Ovary (tissue), 9 donors: ENCODE measurements around the gene WASF1. TPM values are rescaled to one million over a fixed set of nuclear protein-coding genes. Genes with fewer than 3 reads are reported as not detected.
A peak's percentile ranks its signal among the peaks of the same experiment; 100 is the strongest.

Source experiments
- DNase-seq, 5 donors: peaks; one replicate each; pipeline ENCODE4 v3.0.0-alpha.2; 2019 to 2020
- H3K27ac ChIP-seq, 2 donors: fragments of 200-600 bp; one replicate each; pipeline versions ENCODE4 v1.5.1 to v1.8.0; 2019 to 2022
- H3K27me3 ChIP-seq: fragments of 200-600 bp; one replicate; pipeline ENCODE4 v1.8.0; 2022
- H3K36me3 ChIP-seq: fragments of 200-600 bp; sonication (generic); one replicate; pipeline ENCODE4 v1.5.1; 2019
- H3K4me1 ChIP-seq: one replicate; pipeline ENCODE4 v1.8.1; 2013; ENCODE audit warnings: mild to moderate bottlenecking, moderate library complexity; ENCODE audit not compliant: insufficient read depth
- H3K4me3 ChIP-seq: fragments of 200-600 bp; sonication (generic); one replicate; pipeline ENCODE4 v1.5.1; 2017
- H3K9me3 ChIP-seq, 2 donors: fragments of 200-600 bp in 1 of 2; sonication (generic) in 1 of 2; one replicate each; pipeline versions ENCODE4 v1.5.1 to v1.8.1; 2013 to 2019; ENCODE audit warnings: mild to moderate bottlenecking in 1 of 2, moderate library complexity in 1 of 2
- EP300 ChIP-seq: sonication (generic); formaldehyde crosslinking; IDR thresholded peaks from one replicate; pipeline ENCODE4 v1.6.1; 2017; ENCODE audit warnings: antibody characterized with exemption
- POLR2A ChIP-seq: fragments of 450-650 bp; IDR thresholded peaks from one replicate; pipeline ENCODE4 v1.6.1; 2017; ENCODE audit warnings: antibody characterized with exemption, mild to moderate bottlenecking, moderate library complexity
- WGBS, 3 donors: extraction: QIAGEN DNeasy Blood & Tissue Kit in 1 of 3; methylation state at CpG; one replicate each; pipeline versions ENCODE4 v1.1.5 to v1.1.7; 2013 to 2017; 5-methylcytosine and 5-hydroxymethylcytosine counted together
- intact Hi-C, 4 donors: fragments of 100-400 bp; cut with DNase I; formaldehyde crosslinking; loops; one replicate each; pipeline versions ENCODE4 v1.11.0 to v1.15.1; 2022 to 2023
- polyA plus RNA-seq, 2 donors: library from polyadenylated mRNA; stranded (reverse); fragments of 200-250 nt in 1 of 2; fragments of 350-450 nt in 1 of 2; fragmentation: Illumina TruSeq in 1 of 2; extraction: RNeasy Lipid Tissue Mini Kit (QIAGEN cat#74804) in 1 of 2; gene quantifications; one replicate each; pipeline ENCODE4 v1.2.3, GENCODE V29; 2013 to 2014
- total RNA-seq, 7 donors: library from RNA; depleted of rRNA in 2 of 7; stranded (reverse); fragments of >200 nt in 2 of 7; fragmentation: NEBNext Ultra II Directional in 3 of 7; extraction: Animal tissue kit (Norgen Biotek cat#: 25700) in 3 of 7; gene quantifications; one replicate each; pipeline versions ENCODE4 v1.1.0 to v1.2.4, GENCODE V29; 2016 to 2023
- TF ChIP-seq, protein P1 (sequence below), 3 donors: fragments of 450-650 bp in 2 of 3; fragments of 200-600 bp in 1 of 3; IDR thresholded peaks; one replicate each; pipeline versions ENCODE4 v1.5.1 to v1.8.0; 2016 to 2022; ENCODE audit warnings: antibody characterized with exemption in 3 of 3, mild to moderate bottlenecking in 1 of 3
- donor health status: DM: no; HTN: no; CAD: no; lungs with moderate emphysema.
- donor health status: DM: no; HTN: no; CAD: no.
- donor health status: Bipolar disorder and iron deficiency.
- donor health status: DM: yes; HTN: yes; CAD: no.
- donor health status: DM: no; HTN: no; CAD: no.
- donor health status: DM: yes; HTN: yes; CAD: no.

Gene WASF1
- total and polyA plus RNA-seq, 9 donors, result 16.1 to 40.6 (median 22.5) TPM

DNA sequence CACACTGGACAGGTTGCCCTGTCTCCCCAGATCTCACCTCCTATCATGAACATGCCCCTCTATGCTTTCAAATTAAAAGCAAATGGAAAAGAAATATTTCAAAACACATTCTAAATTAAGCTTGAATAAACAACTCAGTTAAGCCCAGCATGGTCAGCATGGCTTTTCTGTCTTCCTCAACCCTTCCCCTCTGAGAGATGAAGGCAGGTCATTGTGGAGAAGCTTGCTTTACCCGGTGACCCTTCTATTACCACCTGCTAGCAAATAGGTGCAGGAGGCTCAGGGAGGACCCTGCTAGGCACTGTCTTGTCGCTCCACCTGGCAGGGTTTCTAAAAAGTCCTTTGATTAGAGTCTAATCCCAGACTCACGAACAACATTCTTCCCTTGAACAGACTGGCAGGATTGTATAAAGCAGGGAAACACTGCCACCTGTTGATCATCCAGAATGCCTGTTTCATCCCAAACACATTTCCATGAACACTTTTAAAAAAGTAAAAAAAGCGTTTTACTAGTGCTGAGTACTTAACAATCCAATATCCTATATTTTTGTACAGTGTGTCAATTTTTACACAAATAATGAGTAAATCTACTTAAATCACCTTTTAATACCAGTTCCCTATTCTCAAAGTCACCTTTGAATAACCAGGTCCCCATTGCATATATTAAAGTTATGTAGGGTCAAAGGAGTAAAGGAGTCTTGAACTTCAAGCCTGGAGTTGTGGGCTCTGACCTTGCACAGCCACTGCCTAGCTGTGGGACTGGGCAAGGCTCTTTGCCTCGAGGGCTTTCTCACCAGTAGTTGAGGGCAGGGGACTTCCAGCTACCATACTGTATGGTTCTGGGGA is 125.9 kb downstream of the WASF1 start:
- 6 to 14% (median 13%) methylated on average over 5 of the region's 5 CpGs for WGBS, 3 donors
- DNase-seq, result peak in 2 of 5 donors; percentile 23 to 53

DNA sequence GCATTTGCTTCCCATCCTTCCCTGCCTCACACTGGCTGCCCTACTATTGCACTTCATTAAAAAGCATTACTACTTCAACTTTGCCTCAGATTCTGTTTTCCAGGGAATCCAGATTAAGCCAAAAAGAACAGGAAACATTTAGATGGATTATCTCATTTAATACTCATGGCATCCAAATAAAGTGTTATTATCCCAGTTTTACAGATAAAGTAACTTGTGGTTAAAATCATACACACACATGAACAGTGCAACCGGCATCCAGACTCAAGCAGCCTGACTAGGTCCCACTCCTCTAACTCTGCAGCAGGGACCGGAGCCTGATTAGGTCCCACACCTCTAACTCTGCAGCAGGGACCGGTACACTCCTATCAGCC is 129.0 kb downstream of the WASF1 start:
- TF ChIP-seq POLR2A, result no peak
- TF ChIP-seq EP300, result no peak
- TF ChIP-seq, protein P1, sequence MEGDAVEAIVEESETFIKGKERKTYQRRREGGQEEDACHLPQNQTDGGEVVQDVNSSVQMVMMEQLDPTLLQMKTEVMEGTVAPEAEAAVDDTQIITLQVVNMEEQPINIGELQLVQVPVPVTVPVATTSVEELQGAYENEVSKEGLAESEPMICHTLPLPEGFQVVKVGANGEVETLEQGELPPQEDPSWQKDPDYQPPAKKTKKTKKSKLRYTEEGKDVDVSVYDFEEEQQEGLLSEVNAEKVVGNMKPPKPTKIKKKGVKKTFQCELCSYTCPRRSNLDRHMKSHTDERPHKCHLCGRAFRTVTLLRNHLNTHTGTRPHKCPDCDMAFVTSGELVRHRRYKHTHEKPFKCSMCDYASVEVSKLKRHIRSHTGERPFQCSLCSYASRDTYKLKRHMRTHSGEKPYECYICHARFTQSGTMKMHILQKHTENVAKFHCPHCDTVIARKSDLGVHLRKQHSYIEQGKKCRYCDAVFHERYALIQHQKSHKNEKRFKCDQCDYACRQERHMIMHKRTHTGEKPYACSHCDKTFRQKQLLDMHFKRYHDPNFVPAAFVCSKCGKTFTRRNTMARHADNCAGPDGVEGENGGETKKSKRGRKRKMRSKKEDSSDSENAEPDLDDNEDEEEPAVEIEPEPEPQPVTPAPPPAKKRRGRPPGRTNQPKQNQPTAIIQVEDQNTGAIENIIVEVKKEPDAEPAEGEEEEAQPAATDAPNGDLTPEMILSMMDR (IDR thresholded peaks at IDR 0.05), result no peak
- Histone ChIP-seq H3K27ac (no peak overlapping the region), H3K4me1 (no peaks in the 10 kb centered on the region), H3K9me3 (no peaks in the 10 kb centered on the region), H3K4me3 (no peak overlapping the region), H3K36me3 (no peaks in the 10 kb centered on the region), H3K27me3 (no peaks in the 10 kb centered on the region)
- intact Hi-C loops, result loop anchor here in 3 of 4 donors (5.0 to 10.0 kb wide), 3 partner anchors 348 to 1692 kb away; no protein-coding TSS in a partner anchor
- no peak for DNase-seq
- WGBS, 3 donors, result 84 to 92% (median 92%) methylated on average over 3 of the region's 3 CpGs

More for the DNA sequence above, 125.9 kb downstream of the WASF1 start:
- TF ChIP-seq, protein P1 (IDR thresholded peaks at IDR 0.05), result peak; percentile 45 to 81 (median 58)
- TF ChIP-seq EP300, result no peak
- Histone ChIP-seq H3K9me3 (no peaks in the 10 kb centered on the region), H3K27me3 (no peaks in the 10 kb centered on the region), H3K4me3 (no peak overlapping the region), H3K27ac (no peak overlapping the region), H3K4me1 (no peaks in the 10 kb centered on the region), H3K36me3 (no peaks in the 10 kb centered on the region)
- intact Hi-C loops, result loop anchor here in 3 of 4 donors (5.0 to 10.0 kb wide), 3 partner anchors 351 to 1689 kb away; no protein-coding TSS in a partner anchor

Other genes with a start within 250 kb of the WASF1 start
- gene GPR6, start 201.4 kb downstream of the WASF1 start, total RNA-seq, result not detected
- gene GPR6, start 201.4 kb downstream of the WASF1 start, polyA plus RNA-seq, result not detected
- gene CDC40, start 757 bp upstream of the WASF1 start, total RNA-seq, result 10 to 100 TPM; 16.6 to 23.9 (median 19.8) TPM
- 10 to 100 TPM; 12.6 to 19.6 TPM for gene CDC40, start 757 bp upstream of the WASF1 start, polyA plus RNA-seq
- gene METTL24, start 178.7 kb upstream of the WASF1 start, total RNA-seq, result 10 to 100 TPM in 2 of 7 donors, 1 to 10 TPM in 5; 5.7 to 13.5 (median 9.2) TPM
- 1 to 10 TPM; 2.0 to 5.6 TPM for gene METTL24, start 178.7 kb upstream of the WASF1 start, polyA plus RNA-seq
- gene DDO, start 235.9 kb upstream of the WASF1 start, total RNA-seq, result 1 to 10 TPM in 2 of 7 donors, under 1 TPM in 2, not detected in 3; 0.62 to 2.2 (median 0.88) TPM
- gene DDO, start 235.9 kb upstream of the WASF1 start, polyA plus RNA-seq, result 1 to 10 TPM in 1 of 2 donors, under 1 TPM in 1; 0.45 to 2.5 TPM